GM18861 (cell line): ENCODE data around the gene PTPRT.

Source experiments
- ATAC-seq: cut with Tn5 transposase; IDR thresholded peaks from one replicate; pipeline ENCODE4 v1.9.1; 2021; ENCODE audit not compliant: unreplicated experiment

Gene PTPRT

DNA sequence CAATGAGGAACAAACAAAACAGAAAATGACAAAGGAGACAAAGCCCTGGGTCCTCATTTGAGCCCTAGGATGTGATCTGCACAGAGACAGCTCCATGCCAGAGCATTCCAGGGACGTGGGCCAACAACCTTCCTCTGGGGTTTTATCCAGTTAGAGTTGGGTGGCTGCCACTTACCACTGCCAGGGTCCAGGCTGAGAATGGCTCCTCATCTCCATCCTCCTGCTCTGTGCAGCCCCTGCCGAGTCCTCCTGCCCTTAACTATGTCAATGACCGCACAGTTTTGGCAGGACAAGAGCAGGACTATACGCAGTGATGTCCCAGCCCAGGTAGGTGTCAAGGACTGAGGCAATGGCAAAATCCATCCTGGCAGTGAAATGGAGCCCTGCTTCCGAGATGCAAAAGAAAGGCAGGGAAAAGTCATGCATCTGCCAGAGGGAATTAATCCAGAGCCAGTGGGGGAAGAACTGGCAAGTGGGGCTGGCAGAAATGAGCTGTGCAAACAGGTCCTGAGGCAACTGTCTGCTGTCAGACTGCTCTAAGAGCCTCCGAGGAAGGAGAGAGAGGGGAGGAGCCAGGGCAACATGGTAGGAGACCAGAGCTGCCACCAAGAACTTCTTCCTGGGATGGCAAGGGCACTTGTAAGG is 449.4 kb downstream of the PTPRT start:
- no peak for ATAC-seq

- ATAC-seq = no peak
These were observed 450.0 kb downstream of the PTPRT start for GRCh38 chr20:42739683-42740082.

- no peak for ATAC-seq
These were observed 454.2 kb downstream of the PTPRT start for GRCh38 chr20:42735539-42735938.

GRCh38 chr20:42734660-42735368 is 454.9 kb downstream of the PTPRT start:
- no peak for ATAC-seq

DNA sequence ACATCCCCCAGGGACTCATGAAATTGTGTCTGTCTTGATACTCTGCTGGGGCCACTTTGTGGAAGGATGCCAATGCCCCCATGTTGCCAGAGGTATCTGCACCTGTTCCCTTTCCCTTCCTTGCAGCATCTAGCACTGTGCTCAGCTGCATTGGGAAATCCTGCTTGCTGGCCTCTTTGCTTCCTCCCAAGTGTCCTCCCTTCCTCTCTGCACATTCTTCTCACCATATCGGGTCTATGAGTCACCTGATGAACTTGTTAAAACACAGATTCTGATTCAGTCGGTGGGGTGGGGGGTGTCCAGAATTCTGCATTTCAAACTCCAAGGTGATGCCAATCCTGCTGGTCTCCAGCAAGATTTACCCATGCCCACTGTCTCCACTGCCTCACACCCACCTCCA is 467.8 kb downstream of the PTPRT start:
- no peak for ATAC-seq

DNA sequence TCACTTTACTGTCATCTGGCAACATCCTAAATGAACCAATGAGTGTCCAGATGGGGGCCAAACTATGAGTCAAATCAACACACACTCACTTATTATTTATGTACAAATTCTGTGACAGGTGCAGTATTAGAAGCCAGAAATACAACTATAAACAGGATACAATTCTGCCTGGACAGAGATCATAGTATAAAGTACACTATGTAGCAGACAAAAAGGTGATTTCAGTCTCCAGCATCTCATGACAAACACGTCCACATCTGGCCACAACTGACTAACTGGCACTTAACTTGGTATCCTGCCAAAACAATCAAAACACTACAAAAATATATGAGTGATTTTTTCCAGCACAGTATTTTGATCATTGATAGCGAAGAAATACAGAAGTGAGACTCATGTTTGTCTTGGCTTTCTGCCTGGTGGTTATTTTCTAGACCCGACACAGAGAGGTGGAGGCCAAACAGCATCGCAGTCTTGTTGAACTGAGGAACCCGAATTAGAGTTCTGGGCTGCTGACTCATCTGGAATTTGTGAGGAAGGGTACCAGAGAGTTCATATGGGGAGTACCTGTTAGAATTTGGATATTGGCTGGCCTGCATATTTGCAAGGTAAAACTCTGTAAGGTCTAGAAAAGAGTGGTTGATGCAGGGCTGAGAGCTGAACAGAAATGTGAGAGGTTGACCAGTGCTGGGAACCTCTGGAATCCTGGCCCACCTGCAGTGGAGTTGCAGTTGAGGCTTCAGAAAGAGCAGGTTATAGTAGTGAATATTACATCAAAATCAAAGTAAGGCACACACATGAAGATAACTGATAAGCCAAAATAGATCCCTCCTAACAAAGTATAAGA is 475.2 kb downstream of the PTPRT start:
- ATAC-seq = no peak

- ATAC-seq = no peak
These were observed 481.4 kb downstream of the PTPRT start for GRCh38 chr20:42708266-42708665.

DNA sequence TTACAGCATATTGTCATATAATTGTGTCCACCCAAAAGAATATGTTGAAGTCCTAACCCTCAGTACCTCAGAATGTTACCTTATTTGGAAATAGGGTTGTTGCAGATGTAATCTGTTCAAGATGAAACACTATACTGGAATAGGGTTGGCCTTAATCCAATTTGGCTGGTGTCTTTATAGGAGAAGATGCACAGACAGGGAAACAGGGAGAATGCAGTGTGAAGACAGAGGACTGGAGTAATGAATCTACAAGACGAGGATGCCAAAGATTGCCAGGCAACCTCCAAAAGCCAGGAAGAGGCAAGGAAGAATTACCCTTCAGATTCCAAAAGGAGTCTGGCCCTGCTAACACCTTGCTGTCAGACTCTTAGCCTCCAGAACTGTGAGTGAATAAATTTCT is 482.9 kb downstream of the PTPRT start:
- no peak for ATAC-seq

DNA sequence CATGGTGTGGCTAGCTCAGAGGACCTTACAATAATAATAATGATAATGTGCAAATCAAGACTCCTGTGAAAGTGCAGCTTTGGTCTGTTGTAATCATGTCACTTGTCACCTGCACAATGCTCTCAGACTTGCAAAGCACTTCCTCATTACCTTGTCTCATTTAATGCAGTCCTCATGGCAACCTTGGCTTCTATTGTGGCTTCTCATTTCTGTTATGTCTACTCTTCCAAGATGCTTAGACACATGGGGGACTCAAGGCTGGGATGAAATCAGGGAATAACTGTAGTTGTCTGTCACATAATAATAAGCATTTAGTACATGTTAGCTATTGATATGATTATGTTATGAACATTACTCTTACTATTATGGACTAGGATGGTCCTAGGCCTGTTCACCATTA is 484.2 kb downstream of the PTPRT start:
- ATAC-seq = no peak

DNA sequence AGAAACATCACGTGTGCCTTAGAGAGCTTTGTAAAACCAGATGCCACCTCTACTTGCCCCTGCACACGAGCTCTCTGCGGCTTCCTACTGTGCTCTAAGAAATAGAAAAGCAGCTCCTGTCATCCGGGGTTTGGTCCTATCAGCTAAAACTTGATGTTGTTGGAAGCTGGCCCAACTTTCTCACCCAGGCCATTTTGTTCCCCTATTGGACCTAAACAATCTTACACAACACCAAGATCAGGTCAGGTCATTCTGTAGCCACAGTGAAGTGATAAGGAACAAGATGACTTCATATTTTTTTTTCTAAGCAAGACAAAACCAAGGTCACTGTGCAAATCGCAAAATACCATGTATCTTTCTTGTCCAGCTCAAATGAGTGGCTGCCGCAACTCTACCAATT is 486.0 kb downstream of the PTPRT start:
- ATAC-seq = no peak

- ATAC-seq = no peak
These were observed 487.8 kb downstream of the PTPRT start for GRCh38 chr20:42701948-42702347.

GRCh38 chr20:42700372-42700771 is 489.3 kb downstream of the PTPRT start:
- no peak for ATAC-seq

DNA sequence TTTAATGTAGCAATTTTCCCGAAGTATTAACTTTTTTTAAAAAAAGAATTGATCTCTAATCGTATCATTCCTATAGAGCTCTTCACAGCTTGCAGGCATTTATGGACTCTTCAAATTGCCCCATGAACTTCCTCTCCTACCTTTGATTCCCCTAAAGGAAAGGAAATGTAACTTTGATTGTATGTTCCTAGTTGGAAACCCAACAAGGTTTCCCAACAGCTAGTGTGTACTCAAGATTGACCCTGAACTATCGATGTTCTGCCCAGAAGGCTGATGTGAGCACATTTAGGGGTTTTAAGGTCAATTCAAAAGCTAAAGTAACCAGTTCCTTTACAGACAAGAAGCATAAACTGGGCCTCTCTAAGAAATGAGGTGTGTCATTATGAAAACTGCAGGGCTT is 491.7 kb downstream of the PTPRT start:
- no peak for ATAC-seq

DNA sequence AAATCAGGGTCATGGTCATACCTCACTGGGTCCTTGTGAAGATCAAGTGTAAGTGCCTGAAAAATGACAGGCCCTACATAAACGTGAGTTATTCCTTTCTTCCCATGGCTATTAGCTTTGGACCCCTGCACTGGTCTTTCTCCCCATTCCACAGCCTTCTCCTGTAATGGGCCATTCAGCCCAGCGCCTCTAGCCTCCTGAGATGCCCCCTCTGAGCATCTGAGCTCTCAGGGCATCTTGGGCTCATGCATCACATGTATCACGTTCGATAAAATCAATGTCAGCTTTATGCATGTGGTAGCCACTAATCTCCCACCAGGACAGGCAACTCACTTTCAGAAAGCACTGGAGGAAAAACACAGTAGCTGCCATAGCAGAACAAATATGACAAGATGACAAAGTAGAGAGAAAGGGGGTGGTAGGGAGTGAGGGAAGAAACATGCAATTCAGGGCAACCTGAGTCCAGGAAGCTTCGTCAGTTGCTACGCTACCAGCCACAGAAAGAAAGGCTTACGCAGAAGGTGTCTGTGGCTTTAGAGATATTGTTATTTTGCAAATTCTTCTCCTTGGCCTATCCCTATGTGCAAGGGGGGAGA is 498.8 kb downstream of the PTPRT start:
- no peak for ATAC-seq

DNA sequence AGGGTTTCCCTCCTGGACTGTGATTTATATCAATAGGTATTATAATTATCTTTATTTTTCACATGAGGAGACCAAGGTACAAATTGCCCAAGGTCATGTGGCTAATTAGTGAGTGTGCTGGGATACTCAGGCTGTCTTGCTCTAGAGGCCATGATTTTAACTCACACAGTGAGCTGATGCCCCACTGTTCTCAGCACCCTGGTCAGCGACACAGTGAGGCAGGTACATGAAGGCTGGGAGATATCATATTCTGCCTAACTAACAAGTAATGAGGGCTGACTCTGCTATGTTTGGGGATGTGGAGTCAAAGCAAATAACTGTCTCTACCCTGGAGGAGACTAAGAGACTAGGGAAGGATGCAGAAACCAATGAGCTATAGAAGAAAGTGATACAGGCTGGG is 501.1 kb downstream of the PTPRT start:
- ATAC-seq = no peak

DNA sequence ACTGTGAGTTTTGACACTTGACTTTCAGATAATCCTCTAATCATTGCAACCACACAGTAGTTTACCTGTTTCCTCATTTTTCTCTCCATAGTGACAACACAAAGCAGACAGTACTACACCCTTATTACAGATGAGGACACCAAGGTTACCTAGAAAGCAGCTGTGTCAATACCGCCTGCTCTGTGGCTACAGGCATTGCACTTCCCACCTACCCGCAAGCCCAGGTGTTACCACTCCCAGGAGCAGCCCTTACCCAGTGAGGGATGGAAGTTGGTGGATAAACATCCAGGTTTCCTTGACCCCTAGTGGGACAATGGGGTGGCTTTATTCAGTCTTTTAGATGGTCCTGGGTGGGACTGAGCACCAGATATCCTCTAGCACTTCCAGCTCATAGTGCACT is 503.6 kb downstream of the PTPRT start:
- no peak for ATAC-seq

GRCh38 chr20:42678895-42679294 is 510.8 kb downstream of the PTPRT start:
- no peak for ATAC-seq

DNA sequence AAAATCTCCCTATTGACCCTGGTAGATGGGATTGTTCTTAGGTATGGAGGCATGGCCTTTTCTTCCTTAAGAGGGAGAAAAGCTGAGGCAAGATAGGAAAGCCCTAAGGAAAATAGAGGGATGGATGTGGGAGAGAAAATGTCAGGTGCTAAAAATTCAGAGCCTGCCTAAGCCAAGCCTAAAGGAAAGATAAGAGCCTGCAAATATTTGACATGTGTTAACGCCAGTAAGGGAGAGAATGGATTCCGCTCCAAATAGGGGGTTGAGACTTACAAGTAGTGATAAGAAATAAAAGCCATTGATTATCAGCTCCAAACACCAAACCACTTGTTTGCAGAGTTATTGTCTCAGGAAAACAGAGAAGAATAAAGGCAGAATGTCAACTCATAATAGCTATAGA is 533.6 kb downstream of the PTPRT start:
- no peak for ATAC-seq

DNA sequence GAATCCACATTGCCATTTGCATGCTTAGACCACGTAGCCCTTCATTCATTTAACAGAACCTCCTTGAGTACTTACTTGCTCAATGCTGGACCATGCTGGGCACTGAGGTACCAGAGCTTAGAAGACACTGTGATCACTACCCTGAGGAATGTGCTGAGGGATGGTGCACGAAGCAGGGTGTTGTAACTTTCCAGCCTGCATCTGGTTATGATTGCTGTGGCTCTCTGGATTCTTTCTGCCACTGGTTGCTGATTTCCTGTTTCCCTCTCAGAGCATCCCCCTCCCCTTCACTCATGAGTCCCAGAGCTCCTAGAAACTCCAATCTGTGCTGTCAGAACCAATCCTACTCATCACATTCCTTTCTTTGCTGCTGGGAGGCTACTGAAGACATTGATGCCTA is 537.4 kb downstream of the PTPRT start:
- no peak for ATAC-seq

DNA sequence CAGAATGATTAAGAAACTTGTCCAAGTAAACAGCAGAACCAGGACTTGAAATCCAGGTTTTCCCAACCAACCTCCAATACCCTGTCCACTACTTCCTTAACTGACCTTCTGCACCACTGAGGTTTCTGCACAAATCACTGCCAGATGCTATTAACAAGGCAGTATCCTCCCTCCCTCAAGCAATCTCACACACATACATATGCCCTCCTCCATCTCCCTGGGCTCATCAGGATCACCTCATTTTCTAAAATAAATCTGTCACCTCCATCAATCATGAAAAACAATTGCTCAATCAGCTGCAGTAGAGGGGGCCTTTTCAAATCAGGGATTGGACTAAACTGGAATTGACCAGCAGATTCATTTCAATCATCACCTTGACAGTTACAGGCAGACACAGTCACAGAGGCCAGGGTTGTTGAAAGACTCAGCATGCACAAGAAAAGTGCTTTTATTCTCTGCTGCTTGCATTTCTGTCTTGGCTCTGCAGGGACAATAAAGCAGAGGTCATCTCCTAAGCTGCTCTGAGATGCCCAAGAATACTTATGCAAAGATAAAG is 539.4 kb downstream of the PTPRT start:
- no peak for ATAC-seq

DNA sequence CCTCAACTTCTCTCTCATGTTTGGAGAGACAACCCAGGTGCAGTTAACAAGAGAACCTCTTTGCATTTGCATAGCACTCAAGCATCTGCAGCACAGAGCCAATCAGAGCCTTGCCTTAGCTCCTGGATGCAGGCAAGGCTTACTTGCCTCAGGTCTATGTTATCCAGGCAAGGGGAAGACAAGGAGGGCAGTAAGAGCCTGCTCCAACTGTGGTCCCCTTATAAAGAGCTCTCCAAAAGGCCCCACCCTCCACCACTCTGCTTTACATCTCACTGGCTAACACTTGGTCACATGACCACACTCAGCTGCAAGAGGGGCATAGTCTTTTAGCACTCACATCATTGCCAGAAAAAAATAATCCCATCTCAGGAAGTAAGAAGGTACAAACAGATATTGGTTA is 540.0 kb downstream of the PTPRT start:
- ATAC-seq = no peak
